ENCODE data around the gene SORL1.

SORL1 gene

GRCh38 chr11:121547574-121547973 lies 95.5 kb downstream of the SORL1 start:
- DNase-seq: no peak
- in situ Hi-C loops (cut with HindIII; ENCODE audit: low pct_ligation_motif_present, low pct_unique_long_range_greater_than_20kb, low sequenced_read_pairs): no loop called here

DNA sequence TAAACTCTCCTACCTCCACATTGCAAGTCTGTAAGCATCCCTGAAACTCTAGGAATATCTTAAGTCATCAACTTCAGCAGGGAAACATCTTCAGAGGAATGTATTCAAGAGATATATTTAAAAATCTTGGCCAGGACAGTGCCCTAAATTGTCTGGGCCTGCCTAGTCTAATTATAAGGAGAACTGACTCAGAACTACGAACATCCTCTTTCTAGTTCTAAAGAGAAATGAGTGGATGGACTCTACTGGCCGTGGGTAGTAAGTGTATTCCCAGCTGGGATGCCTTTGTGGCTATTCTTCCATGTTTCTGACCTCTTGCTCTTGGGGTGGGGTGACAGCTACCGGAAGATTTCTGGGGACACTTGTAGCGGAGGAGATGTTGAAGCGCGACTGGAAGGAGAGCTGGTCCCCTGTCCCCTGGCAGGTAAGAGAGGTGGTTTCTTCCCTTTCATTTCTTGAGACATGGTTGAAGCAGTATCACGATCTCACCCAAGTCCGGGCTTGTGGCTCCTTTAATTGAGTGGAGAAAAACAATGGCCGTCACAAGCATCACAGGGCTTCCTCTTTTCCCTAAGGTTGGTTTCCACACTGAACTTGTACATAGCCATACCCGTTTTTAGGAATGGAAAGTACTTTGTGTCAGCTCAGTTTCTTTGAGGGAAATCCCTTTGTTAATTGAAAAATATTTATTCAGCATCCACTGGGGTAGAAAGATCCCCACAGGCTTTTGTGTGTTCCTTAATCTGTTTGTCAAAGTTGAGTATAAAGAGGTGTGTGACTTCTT lies 98.3 kb downstream of the SORL1 start:
- in situ Hi-C loops (cut with HindIII; ENCODE audit: low pct_ligation_motif_present, low pct_unique_long_range_greater_than_20kb, low sequenced_read_pairs): no loop called here

GRCh38 chr11:121551463-121551862 lies 99.3 kb downstream of the SORL1 start:
- in situ Hi-C loops (cut with HindIII; ENCODE audit: low pct_ligation_motif_present, low pct_unique_long_range_greater_than_20kb, low sequenced_read_pairs): no loop called here
- DNase-seq: no peak

More for the DNA sequence above, 98.3 kb downstream of the SORL1 start:
- DNase-seq: no peak

- no peak for DNase-seq
- in situ Hi-C loops (cut with HindIII; ENCODE audit: low pct_ligation_motif_present, low pct_unique_long_range_greater_than_20kb, low sequenced_read_pairs): no loop called here
Measured at GRCh38 chr11:121552154-121552553, 100.0 kb downstream of the SORL1 start.

- in situ Hi-C loops (cut with HindIII; ENCODE audit: low pct_ligation_motif_present, low pct_unique_long_range_greater_than_20kb, low sequenced_read_pairs): no loop called here
Measured at GRCh38 chr11:121552644-121553043, 100.5 kb downstream of the SORL1 start.

DNA sequence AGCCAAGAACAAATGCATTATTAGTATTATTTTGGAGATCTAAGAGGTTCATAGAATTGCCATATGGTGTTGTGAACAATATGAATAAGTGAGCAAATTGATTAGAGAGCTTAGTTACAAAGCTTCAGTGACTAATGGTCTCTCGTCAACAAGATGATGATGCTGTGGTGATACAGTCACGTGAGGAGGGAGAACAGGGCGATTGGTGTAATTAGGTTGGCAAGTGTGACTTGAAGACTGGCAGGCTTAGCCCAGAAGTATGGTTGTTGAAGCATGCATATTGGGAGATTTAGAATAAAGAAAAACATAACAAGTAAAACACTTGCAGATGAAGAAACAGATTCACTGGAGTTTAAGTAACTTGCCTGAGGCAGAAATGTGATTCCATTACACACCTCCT lies 101.3 kb downstream of the SORL1 start:
- no peak for DNase-seq
- in situ Hi-C loops (cut with HindIII; ENCODE audit: low pct_ligation_motif_present, low pct_unique_long_range_greater_than_20kb, low sequenced_read_pairs): no loop called here

More at GRCh38 chr11:121552644-121553043, 100.5 kb downstream of the SORL1 start:
- DNase-seq: no peak

DNA sequence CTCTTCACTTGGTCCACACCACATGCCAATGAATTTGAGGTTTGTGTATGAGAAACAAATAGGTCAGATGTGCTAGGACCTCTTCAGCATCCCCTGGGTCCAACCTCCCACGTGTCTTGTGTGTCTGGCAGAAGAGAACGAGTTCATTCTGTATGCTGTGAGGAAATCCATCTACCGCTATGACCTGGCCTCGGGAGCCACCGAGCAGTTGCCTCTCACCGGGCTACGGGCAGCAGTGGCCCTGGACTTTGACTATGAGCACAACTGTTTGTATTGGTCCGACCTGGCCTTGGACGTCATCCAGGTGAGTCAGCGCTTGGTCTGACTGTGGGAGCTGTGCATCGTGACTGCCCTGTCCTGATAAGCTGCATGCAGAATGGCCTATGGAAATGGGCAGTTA lies 101.7 kb downstream of the SORL1 start:
- DNase-seq: no peak
- in situ Hi-C loops (cut with HindIII; ENCODE audit: low pct_ligation_motif_present, low pct_unique_long_range_greater_than_20kb, low sequenced_read_pairs): no loop called here

DNA sequence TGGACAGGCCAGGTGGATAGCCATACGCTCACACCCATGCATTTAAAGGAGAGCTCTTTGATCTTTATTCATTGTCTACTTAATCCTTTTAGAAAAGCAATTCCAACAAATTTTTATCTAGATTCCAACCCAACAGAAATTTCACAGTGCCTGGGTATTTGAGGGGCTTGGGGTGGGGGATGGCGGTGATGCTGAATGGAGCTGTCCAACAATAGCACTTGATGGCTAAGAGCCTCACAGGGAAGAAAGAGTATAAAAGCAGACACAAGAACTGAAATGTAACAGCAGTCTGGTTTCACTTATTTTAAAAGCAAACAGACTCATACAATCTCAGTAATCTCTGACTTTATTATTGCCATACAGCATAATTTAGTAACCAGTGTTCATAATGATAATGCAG lies 102.4 kb downstream of the SORL1 start:
- DNase-seq: no peak
- in situ Hi-C loops (cut with HindIII; ENCODE audit: low pct_ligation_motif_present, low pct_unique_long_range_greater_than_20kb, low sequenced_read_pairs): no loop called here

GRCh38 chr11:121555121-121555520 lies 103.0 kb downstream of the SORL1 start:
- in situ Hi-C loops (cut with HindIII; ENCODE audit: low pct_ligation_motif_present, low pct_unique_long_range_greater_than_20kb, low sequenced_read_pairs): no loop called here
- DNase-seq: no peak

- no peak for DNase-seq
- in situ Hi-C loops (cut with HindIII; ENCODE audit: low pct_ligation_motif_present, low pct_unique_long_range_greater_than_20kb, low sequenced_read_pairs): no loop called here
Measured at GRCh38 chr11:121556937-121557336, 104.8 kb downstream of the SORL1 start.

- in situ Hi-C loops (cut with HindIII; ENCODE audit: low pct_ligation_motif_present, low pct_unique_long_range_greater_than_20kb, low sequenced_read_pairs): no loop called here
- no peak for DNase-seq
Measured at GRCh38 chr11:121557348-121557747, 105.2 kb downstream of the SORL1 start.

DNA sequence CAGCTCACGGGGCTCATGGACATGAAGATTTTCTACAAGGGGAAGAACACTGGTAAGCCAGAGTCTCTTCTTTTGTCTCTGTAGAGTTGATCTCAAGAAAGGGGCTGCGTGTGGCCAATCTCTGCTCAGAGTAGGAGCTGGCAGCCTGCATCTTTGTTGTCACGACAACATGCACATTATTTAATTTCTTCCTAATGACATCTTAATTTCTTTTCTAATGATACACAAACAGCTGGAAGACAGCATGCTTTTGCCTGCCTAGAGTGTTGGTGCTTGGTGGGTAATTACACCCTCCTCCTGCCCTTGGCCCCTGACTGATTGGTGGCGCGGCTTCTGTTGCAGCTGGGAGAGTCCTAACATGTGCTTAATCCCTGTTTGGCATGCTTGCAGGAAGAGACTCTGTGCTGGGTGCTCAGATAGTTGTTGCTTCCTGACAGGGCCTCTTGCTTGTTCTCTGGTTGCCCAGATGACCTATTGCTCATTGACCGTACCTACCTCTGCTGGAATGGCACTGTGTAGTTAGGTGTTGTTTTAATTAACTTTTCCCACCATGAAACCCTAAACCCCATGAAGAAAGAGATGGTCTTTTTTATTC lies 107.6 kb downstream of the SORL1 start:
- in situ Hi-C loops (cut with HindIII; ENCODE audit: low pct_ligation_motif_present, low pct_unique_long_range_greater_than_20kb, low sequenced_read_pairs): no loop called here
- DNase-seq: no peak

GRCh38 chr11:121560236-121560635 lies 108.1 kb downstream of the SORL1 start:
- in situ Hi-C loops (cut with HindIII; ENCODE audit: low pct_ligation_motif_present, low pct_unique_long_range_greater_than_20kb, low sequenced_read_pairs): no loop called here
- no peak for DNase-seq

DNA sequence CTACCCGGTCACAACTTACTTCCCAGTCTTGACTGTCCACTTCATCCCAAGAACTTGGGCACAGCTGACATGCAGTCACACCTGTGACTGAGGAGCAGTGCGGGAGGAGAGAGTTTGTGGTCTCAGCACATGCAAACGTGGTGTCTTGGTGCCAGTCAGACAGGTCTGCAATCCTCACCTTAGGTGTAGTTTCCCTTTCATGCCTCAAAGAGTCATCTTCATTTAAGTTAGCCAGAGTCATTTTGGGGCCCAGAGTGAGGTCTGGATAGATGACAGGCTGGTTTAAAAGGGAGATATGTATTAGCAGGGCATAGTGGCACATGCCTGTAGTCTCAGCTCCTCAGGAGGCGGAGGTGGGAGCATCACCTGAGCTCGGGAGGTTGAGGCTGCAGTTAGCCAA lies 109.1 kb downstream of the SORL1 start:
- in situ Hi-C loops (cut with HindIII; ENCODE audit: low pct_ligation_motif_present, low pct_unique_long_range_greater_than_20kb, low sequenced_read_pairs): no loop called here
- no peak for DNase-seq

GRCh38 chr11:121561716-121562115 lies 109.6 kb downstream of the SORL1 start:
- DNase-seq: no peak
- in situ Hi-C loops (cut with HindIII; ENCODE audit: low pct_ligation_motif_present, low pct_unique_long_range_greater_than_20kb, low sequenced_read_pairs): no loop called here

- in situ Hi-C loops (cut with HindIII; ENCODE audit: low pct_ligation_motif_present, low pct_unique_long_range_greater_than_20kb, low sequenced_read_pairs): no loop called here
- no peak for DNase-seq
Measured at GRCh38 chr11:121563003-121563402, 110.9 kb downstream of the SORL1 start.

DNA sequence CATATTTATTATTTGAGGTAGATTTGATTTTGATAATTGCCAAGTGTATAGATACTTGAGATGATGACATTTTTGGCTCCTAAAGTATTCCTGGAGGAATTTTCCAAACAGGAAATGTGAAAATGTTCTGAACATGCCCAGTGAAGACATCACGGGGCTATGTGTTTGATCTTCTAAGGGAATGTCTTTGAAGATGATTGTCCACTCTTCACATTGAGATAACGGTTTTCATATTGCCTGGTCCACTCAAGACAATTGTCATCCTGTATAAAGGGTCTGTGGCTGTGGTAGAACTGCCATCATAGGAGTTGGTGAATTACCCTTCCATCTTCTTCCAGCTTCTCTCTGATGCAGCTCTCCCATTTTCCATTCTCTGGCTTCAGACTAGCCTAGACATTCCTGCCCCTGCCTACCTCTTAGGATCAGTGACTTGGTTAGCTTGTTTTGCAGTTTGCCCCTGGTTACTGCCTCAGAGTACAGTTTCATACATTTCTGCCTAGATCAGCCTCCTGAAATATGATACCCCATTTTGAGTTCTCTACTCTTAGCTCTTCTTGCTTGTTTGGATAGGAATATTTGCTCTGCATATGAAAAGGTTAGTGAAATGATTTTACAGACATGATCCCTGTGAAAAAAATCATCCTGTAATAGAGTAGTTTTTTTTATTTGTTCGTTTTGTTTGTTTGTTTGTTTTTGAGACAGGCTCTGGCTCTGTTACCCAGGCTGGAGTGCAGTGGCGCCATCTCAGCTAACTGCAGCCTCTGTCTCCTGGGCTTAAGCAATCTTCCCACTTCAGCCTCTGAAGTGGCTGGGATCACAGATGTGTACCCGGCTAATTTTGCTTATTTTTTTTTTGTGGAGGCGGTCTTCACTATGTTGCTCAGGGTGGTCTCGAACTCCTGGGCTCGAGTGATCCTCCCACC lies 112.0 kb downstream of the SORL1 start:
- no peak for DNase-seq
- in situ Hi-C loops (cut with HindIII; ENCODE audit: low pct_ligation_motif_present, low pct_unique_long_range_greater_than_20kb, low sequenced_read_pairs): no loop called here

DNA sequence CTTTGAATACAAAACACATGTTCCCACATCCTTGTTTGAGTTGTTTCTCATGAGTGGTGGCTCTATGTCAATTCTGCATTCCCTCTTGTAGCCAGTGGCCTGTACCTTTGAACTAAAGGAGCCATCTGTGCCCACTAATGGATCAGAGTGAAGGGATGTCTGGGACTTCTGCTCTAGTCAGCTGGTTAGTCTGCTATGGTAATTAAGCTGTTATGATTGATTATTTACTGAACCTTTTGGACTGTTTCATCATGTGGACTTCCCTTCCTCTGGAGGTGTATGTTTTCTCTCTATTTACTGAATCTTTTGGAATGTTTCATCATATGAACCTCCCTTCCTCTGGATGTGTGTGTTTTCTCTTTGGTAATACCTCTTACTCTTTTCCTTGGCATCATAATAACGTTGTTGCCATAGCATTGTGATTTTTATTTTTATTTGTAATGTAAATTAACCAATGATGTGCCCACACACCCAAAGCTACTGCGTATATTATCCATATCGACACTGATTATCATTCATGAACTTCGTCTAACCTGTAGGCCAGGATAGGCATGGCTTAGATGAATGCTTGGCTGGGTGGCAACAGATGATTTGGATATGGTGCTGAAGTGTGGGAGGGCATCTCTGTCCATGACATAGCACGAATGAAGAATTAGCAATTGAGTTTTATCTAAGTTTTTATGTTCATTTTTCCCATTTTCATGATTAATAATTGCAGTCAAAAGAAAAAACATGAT lies 113.0 kb downstream of the SORL1 start:
- in situ Hi-C loops (cut with HindIII; ENCODE audit: low pct_ligation_motif_present, low pct_unique_long_range_greater_than_20kb, low sequenced_read_pairs): no loop called here
- no peak for DNase-seq

All from ACHN (cell line).